ENCODE results near the gene ANKH.

Gene ANKH

GRCh38 chr5:14718778-14719177 lies 152.8 kb downstream of the ANKH start:
- Mint-ChIP-seq H3K9me3 (ENCODE audit: low read depth) (no peaks in the 10 kb centered on the region), H3K4me3 (no peak overlapping the region), H3K27ac (peak overlapping the region; percentile 50), H3K27me3 (no peaks in the 10 kb centered on the region), H3K4me1 (ENCODE audit: low read depth) (peaks cover 45% of the 10 kb centered on the region), H3K36me3 (peaks cover 14% of the 10 kb centered on the region)

GRCh38 chr5:14716755-14717752 lies 154.5 kb downstream of the ANKH start:
- Mint-ChIP-seq H3K9me3 (ENCODE audit: low read depth) (no peaks in the 10 kb centered on the region), H3K4me1 (ENCODE audit: low read depth) (peaks cover 35% of the 10 kb centered on the region), H3K27ac (peak overlapping the region; percentile 67), H3K27me3 (no peaks in the 10 kb centered on the region), H3K36me3 (peaks cover 8% of the 10 kb centered on the region), H3K4me3 (no peak overlapping the region)

DNA sequence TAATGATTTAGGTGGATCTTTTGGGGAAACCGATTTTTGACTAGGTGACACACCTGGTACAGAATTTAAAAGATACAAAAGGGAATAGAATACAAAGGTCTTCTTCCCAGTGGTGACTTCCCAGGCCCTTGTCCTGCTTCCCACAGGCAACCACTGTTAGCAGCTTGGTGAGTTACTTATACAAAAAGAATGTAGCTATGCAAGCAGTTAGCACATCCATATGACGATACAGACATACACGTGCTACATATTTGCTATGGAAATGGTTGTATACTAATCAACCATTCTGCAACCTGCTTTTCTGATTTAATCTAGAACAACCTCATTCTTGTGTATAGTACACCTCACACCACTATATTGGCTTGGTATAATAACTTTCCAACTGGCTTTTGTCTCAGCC lies 156.1 kb downstream of the ANKH start:
- Mint-ChIP-seq H3K36me3 (peaks cover 8% of the 10 kb centered on the region), H3K27ac (no peak overlapping the region), H3K4me3 (no peak overlapping the region), H3K9me3 (ENCODE audit: low read depth) (no peaks in the 10 kb centered on the region), H3K27me3 (no peaks in the 10 kb centered on the region), H3K4me1 (ENCODE audit: low read depth) (peaks cover 30% of the 10 kb centered on the region)

GRCh38 chr5:14714706-14715105 lies 156.9 kb downstream of the ANKH start:
- H3K9me3 Mint-ChIP-seq (ENCODE audit: low read depth), result no peaks in the 10 kb centered on the region
- H3K36me3 Mint-ChIP-seq, result peaks cover 8% of the 10 kb centered on the region
- H3K4me3 Mint-ChIP-seq, result no peak overlapping the region
- H3K27ac Mint-ChIP-seq, result peak overlapping the region; percentile 66
- no peaks in the 10 kb centered on the region for H3K27me3 Mint-ChIP-seq
- H3K4me1 Mint-ChIP-seq (ENCODE audit: low read depth), result peaks cover 30% of the 10 kb centered on the region

DNA sequence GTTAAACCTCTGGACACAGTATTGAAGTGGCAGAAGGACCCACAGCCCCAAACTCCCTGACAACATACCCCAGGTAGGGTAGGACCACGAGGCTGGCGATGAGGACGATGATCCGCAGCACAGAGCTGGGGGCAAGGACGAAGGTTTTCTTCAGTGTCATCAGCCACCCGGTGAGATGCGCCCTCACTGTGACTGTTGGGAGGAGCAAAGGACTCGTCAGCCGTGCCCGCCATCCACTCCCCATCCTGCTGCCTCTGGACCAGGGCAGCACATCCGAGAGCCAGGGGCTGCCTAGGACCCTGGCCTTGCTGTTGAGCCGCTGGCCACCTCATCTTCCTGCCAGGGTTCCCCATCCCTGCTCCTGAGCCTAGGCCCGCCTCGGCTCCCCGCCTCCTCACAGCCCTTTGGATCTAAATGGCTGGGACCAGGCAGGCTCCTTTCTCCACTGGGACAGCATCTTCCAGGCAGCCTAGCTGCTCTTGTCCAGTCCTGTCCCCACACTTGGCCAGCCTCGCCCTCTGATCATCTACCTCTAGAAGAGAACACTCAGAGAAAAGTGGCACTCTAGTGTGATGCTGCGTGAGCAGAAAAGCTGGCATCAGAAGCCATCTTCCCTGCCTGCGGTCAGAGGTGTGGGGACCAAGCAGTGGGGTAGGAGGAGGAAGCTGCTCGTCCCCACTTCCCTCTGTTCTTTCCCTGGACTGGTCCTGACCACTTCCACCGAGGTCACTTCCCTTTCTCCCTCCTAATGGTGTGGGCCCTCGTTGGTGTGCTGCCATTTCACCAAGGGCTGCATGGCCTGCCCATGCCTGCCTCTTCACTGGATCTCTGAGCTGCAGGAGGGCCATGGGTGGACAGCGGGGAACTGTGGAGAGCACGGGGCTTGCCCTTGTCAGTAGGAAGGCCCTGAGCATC lies 157.8 kb downstream of the ANKH start:
- Mint-ChIP-seq H3K36me3 (peaks cover 11% of the 10 kb centered on the region), H3K9me3 (ENCODE audit: low read depth) (no peaks in the 10 kb centered on the region), H3K27ac (peak overlapping the region; percentile 66), H3K27me3 (no peaks in the 10 kb centered on the region), H3K4me3 (no peak overlapping the region), H3K4me1 (ENCODE audit: low read depth) (peaks cover 31% of the 10 kb centered on the region)

- H3K9me3 Mint-ChIP-seq (ENCODE audit: low read depth), result no peaks in the 10 kb centered on the region
- peaks cover 17% of the 10 kb centered on the region for H3K36me3 Mint-ChIP-seq
- peak overlapping the region; percentile 69 for H3K27ac Mint-ChIP-seq
- no peak overlapping the region for H3K4me3 Mint-ChIP-seq
- peaks cover 39% of the 10 kb centered on the region for H3K4me1 Mint-ChIP-seq (ENCODE audit: low read depth)
- H3K27me3 Mint-ChIP-seq, result no peaks in the 10 kb centered on the region
These were observed 158.9 kb downstream of the ANKH start for GRCh38 chr5:14712666-14713065.

- H3K9me3 Mint-ChIP-seq (ENCODE audit: low read depth), result no peaks in the 10 kb centered on the region
- peak overlapping the region; percentile 69 for H3K27ac Mint-ChIP-seq
- H3K36me3 Mint-ChIP-seq, result peaks cover 15% of the 10 kb centered on the region
- H3K27me3 Mint-ChIP-seq, result no peaks in the 10 kb centered on the region
- peaks cover 42% of the 10 kb centered on the region for H3K4me1 Mint-ChIP-seq (ENCODE audit: low read depth)
- no peak overlapping the region for H3K4me3 Mint-ChIP-seq
These were observed 159.4 kb downstream of the ANKH start for GRCh38 chr5:14712131-14712530.

DNA sequence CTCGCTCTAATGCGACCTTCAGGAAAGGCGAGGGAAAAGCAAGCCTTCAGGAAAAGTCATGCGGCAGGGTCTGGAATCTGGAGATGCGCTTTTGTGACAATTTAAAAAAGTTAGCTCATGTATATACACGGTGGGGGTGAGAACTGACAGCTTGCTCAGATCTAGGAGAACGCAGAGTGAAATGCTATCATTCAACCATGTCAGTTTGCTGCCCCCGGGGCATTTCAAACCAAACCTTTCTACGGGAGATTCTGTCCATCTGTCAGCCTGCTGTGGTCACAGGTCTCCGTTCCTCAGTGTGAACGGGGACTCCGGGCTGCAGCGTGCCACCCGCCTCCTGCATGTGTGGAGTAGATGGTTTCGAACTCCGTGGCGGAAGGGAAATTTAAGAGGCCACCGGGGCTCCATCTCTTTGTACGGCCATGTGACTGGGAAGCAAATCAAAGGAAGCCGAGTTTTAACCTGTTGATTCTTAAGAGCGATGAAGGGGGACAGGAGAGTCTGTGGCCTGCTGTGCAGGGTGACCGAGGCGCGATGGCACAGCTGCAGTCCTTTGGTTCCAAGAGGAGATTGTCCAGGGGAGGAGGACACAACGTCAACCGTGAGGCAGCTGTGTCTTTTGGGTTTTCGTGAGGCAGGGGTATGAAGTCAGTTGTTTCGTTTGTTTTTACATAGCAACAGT lies 161.1 kb downstream of the ANKH start:
- Mint-ChIP-seq H3K4me1 (ENCODE audit: low read depth) (peaks cover 59% of the 10 kb centered on the region), H3K9me3 (ENCODE audit: low read depth) (no peaks in the 10 kb centered on the region), H3K36me3 (peaks cover 20% of the 10 kb centered on the region), H3K27ac (peak overlapping the region; percentile 46), H3K4me3 (no peak overlapping the region), H3K27me3 (no peaks in the 10 kb centered on the region)

- no peaks in the 10 kb centered on the region for H3K27me3 Mint-ChIP-seq
- H3K4me1 Mint-ChIP-seq (ENCODE audit: low read depth), result peaks cover 77% of the 10 kb centered on the region
- peak overlapping the region; percentile 100 for H3K27ac Mint-ChIP-seq
- H3K9me3 Mint-ChIP-seq (ENCODE audit: low read depth), result no peaks in the 10 kb centered on the region
- H3K36me3 Mint-ChIP-seq, result peaks cover 25% of the 10 kb centered on the region
- H3K4me3 Mint-ChIP-seq, result peak overlapping the region; percentile 54
These were observed 163.0 kb downstream of the ANKH start for GRCh38 chr5:14708551-14708950.

GRCh38 chr5:14707811-14708390 lies 163.7 kb downstream of the ANKH start:
- Mint-ChIP-seq H3K9me3 (ENCODE audit: low read depth) (no peaks in the 10 kb centered on the region), H3K27ac (peak overlapping the region; percentile 100), H3K4me1 (ENCODE audit: low read depth) (peaks cover 83% of the 10 kb centered on the region), H3K4me3 (peak overlapping the region; percentile 54), H3K27me3 (no peaks in the 10 kb centered on the region), H3K36me3 (peaks cover 30% of the 10 kb centered on the region)

DNA sequence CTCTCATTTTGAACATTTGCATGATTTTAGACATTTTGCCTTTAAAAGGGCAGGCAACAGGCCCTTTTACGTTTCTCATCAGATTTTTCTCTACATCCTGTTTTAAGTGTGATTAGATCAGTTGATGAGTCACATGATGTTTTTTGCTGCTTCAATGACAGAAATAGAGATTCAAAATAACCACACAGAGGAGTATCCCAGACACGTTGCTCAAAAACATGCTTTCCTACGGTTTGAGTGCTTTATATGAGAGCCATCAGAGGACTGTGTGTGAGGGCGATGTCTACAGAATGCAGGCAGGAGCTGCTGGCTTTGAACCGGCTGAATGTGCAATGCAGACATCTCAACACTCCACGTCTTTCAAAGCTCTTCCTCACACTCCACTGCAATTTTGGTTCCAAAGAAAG lies 165.0 kb downstream of the ANKH start:
- peak overlapping the region; percentile 100 for H3K27ac Mint-ChIP-seq
- peaks cover 89% of the 10 kb centered on the region for H3K4me1 Mint-ChIP-seq (ENCODE audit: low read depth)
- no peaks in the 10 kb centered on the region for H3K9me3 Mint-ChIP-seq (ENCODE audit: low read depth)
- H3K4me3 Mint-ChIP-seq, result peak overlapping the region; percentile 89
- H3K27me3 Mint-ChIP-seq, result no peaks in the 10 kb centered on the region
- H3K36me3 Mint-ChIP-seq, result peaks cover 32% of the 10 kb centered on the region

DNA sequence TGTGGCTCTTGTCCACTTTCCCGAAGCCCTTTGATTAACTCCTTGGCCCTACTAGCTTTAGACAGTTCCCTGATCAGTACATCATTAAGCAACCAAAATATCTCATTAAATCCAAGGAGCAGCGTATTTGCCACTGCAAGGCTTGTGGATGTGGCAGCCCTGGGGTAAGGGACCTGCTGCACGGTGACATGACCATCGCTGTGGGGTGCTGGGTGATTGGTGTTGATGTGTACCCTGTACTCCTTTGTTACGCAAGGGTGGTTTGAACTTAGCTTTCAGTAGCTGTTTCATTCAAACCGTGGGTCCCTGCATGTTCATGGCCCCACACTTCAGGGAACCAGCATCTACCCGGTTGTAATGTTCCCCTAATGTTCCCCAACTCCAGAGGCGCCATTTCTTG lies 166.0 kb downstream of the ANKH start:
- Mint-ChIP-seq H3K4me3 (no peak overlapping the region), H3K27ac (peak overlapping the region; percentile 100), H3K36me3 (peaks cover 32% of the 10 kb centered on the region), H3K4me1 (ENCODE audit: low read depth) (peaks cover 97% of the 10 kb centered on the region), H3K27me3 (no peaks in the 10 kb centered on the region), H3K9me3 (ENCODE audit: low read depth) (no peaks in the 10 kb centered on the region)

GRCh38 chr5:14702238-14702839 lies 169.2 kb downstream of the ANKH start:
- peaks cover 37% of the 10 kb centered on the region for H3K36me3 Mint-ChIP-seq
- H3K27ac Mint-ChIP-seq, result peak overlapping the region; percentile 84
- H3K9me3 Mint-ChIP-seq (ENCODE audit: low read depth), result no peaks in the 10 kb centered on the region
- H3K4me3 Mint-ChIP-seq, result peak overlapping the region; percentile 62
- no peaks in the 10 kb centered on the region for H3K27me3 Mint-ChIP-seq
- H3K4me1 Mint-ChIP-seq (ENCODE audit: low read depth), result peaks cover 87% of the 10 kb centered on the region

- Mint-ChIP-seq H3K27me3 (no peaks in the 10 kb centered on the region), H3K36me3 (peaks cover 36% of the 10 kb centered on the region), H3K27ac (peak overlapping the region; percentile 84), H3K4me1 (ENCODE audit: low read depth) (peaks cover 81% of the 10 kb centered on the region), H3K9me3 (ENCODE audit: low read depth) (no peaks in the 10 kb centered on the region), H3K4me3 (peak overlapping the region; percentile 62)
These were observed 170.0 kb downstream of the ANKH start for GRCh38 chr5:14701556-14701955.
